H1 (cell line): ENCODE results near the gene GABRG3. TPM values are rescaled to one million over a fixed set of nuclear protein-coding genes. Genes with fewer than 3 reads are reported as not detected.

Experiments
- CTCF ChIA-PET: fragments of 300-600 bp; sonication (Branson Sonifier 250); formaldehyde crosslinking; loops from one replicate; lab custom pipeline; 2021; ENCODE audit not compliant: partially characterized antibody; lab: Charles Lee
- POLR2A ChIA-PET: fragments of 300-600 bp; sonication (Branson Sonifier 250); formaldehyde crosslinking; loops from one replicate; lab custom pipeline; 2021; ENCODE audit warnings: inconsistent platforms; ENCODE audit not compliant: partially characterized antibody; lab: Charles Lee
- DNase-seq, 2 experiments: peaks; one replicate each; pipeline versions ENCODE4 v3.0.0 to v3.0.0-alpha.2; 2010 to 2022; ENCODE audit warnings: low spot score in 2 of 2, low read depth in 1 of 2, mixed read lengths in 1 of 2
- FAIRE-seq: peaks from 2 replicates; lab custom pipeline; 2011; peaks lifted over from hg19 to GRCh38; lab: Jason Lieb, UNC
- H2AFZ ChIP-seq: 2 replicates; pipeline ENCODE4 v1.8.1; 2012; ENCODE audit warnings: low read length, inconsistent platforms
- H2AK5ac ChIP-seq: 2 replicates; pipeline ENCODE4 v1.6.1; 2013; ENCODE audit warnings: low read depth, low read length
- H2BK120ac ChIP-seq: replicated peaks from 2 replicates; pipeline ENCODE3; 2013; ENCODE audit warnings: low read depth, low read length, inconsistent platforms
- H2BK12ac ChIP-seq: 2 replicates; pipeline ENCODE4 v1.6.1; 2013; ENCODE audit warnings: low read depth, low read length
- H2BK15ac ChIP-seq: 2 replicates; pipeline ENCODE4 v1.6.1; 2013; ENCODE audit warnings: low read length
- H2BK20ac ChIP-seq: 2 replicates; pipeline ENCODE4 v1.6.1; 2013; ENCODE audit warnings: low read length
- H2BK5ac ChIP-seq: 2 replicates; pipeline ENCODE4 v1.6.1; 2013; ENCODE audit warnings: low read depth, low read length
- H3K14ac ChIP-seq: 2 replicates; pipeline ENCODE4 v1.6.1; 2013; ENCODE audit warnings: inconsistent platforms; ENCODE audit not compliant: insufficient read length
- H3K18ac ChIP-seq: 2 replicates; pipeline ENCODE4 v1.6.1; 2013; ENCODE audit warnings: low read length; ENCODE audit errors: extremely low read depth
- H3K23ac ChIP-seq: 2 replicates; pipeline ENCODE4 v1.6.1; 2013; ENCODE audit warnings: inconsistent platforms; ENCODE audit not compliant: insufficient read length
- H3K23me2 ChIP-seq: 2 replicates; pipeline ENCODE4 v1.6.1; 2013; ENCODE audit warnings: low read depth, low read length
- H3K27ac ChIP-seq: 2 replicates; pipeline ENCODE4 v1.6.1; 2011; ENCODE audit warnings: low read depth, low read length, inconsistent platforms
- H3K27me3 ChIP-seq, 4 experiments: replicated peaks in 1 of 4; 1 replicate in 1 of 4; 2 replicates in 3 of 4; pipeline versions ENCODE4 v1.6.1 to v1.8.1; 2011 to 2013; ENCODE audit warnings: low read length in 3 of 4, mild to moderate bottlenecking in 3 of 4, inconsistent platforms in 2 of 4, mixed read lengths in 2 of 4, moderate library complexity in 1 of 4; ENCODE audit not compliant: control insufficient read depth in 3 of 4, insufficient read depth in 3 of 4; ENCODE audit errors: extremely low read depth in 1 of 4
- H3K36me3 ChIP-seq, 4 experiments: 2 replicates each; pipeline versions ENCODE4 v1.6.1 to v1.8.1; 2011 to 2013; ENCODE audit warnings: mild to moderate bottlenecking in 4 of 4, low read length in 3 of 4, moderate library complexity in 2 of 4, control low read depth in 1 of 4, inconsistent platforms in 1 of 4; ENCODE audit not compliant: insufficient read depth in 4 of 4, control insufficient read depth in 2 of 4
- H3K4ac ChIP-seq: replicated peaks from 2 replicates; pipeline ENCODE3; 2013; ENCODE audit warnings: low read length, low read depth, mixed read lengths, inconsistent platforms; ENCODE audit not compliant: insufficient read length
- H3K4me1 ChIP-seq, 4 experiments: replicated peaks in 1 of 4; 1 replicate in 1 of 4; 2 replicates in 3 of 4; pipeline versions ENCODE4 v1.6.1 to v1.8.1; 2011 to 2013; ENCODE audit warnings: low read length in 3 of 4, inconsistent platforms in 2 of 4, mixed read lengths in 1 of 4; ENCODE audit not compliant: insufficient read depth in 4 of 4, control insufficient read depth in 3 of 4
- H3K4me2 ChIP-seq, 2 experiments: 2 replicates each; pipeline versions ENCODE4 v1.6.1 to v1.8.1; 2011 to 2013; ENCODE audit warnings: low read depth in 2 of 2, low read length in 2 of 2, control low read depth in 1 of 2, inconsistent platforms in 1 of 2, mild to moderate bottlenecking in 1 of 2; ENCODE audit not compliant: insufficient read depth in 1 of 2
- H3K4me3 ChIP-seq, 4 experiments: fragments of 200-600, 300-600 bp in 1 of 4; sonication (generic), shearing (Covaris generic), sonication (Bioruptor Twin) in 1 of 4; 2 replicates each; pipeline versions ENCODE4 v1.5.1 to v1.8.1; 2011 to 2016; ENCODE audit warnings: low read length in 4 of 4, low read depth in 3 of 4, control low read depth in 2 of 4, inconsistent platforms in 2 of 4, mild to moderate bottlenecking in 2 of 4, mixed read lengths in 1 of 4, moderate library complexity in 1 of 4; ENCODE audit not compliant: insufficient read depth in 2 of 4; ENCODE audit errors: extremely low read depth in 1 of 4
- H3K56ac ChIP-seq: replicated peaks from 2 replicates; pipeline ENCODE3; 2013; ENCODE audit warnings: low read depth, mild to moderate bottlenecking, mixed read lengths, low read length, inconsistent platforms; ENCODE audit not compliant: insufficient read length
- H3K79me1 ChIP-seq: 2 replicates; pipeline ENCODE4 v1.6.1; 2013; ENCODE audit warnings: low read depth, low read length, control low read depth
- H3K79me2 ChIP-seq, 2 experiments: 2 replicates each; pipeline versions ENCODE4 v1.6.1 to v1.8.1; 2012 to 2013; ENCODE audit warnings: low read length in 2 of 2, mild to moderate bottlenecking in 2 of 2, inconsistent platforms in 1 of 2; ENCODE audit not compliant: insufficient read depth in 2 of 2, control insufficient read depth in 1 of 2
- H3K9ac ChIP-seq, 4 experiments: replicated peaks in 1 of 4; 1 replicate in 1 of 4; 2 replicates in 3 of 4; pipeline versions ENCODE4 v1.6.1 to v1.8.1; 2011 to 2013; ENCODE audit warnings: low read depth in 3 of 4, low read length in 3 of 4, control low read depth in 2 of 4, mild to moderate bottlenecking in 2 of 4, moderate library complexity in 2 of 4, inconsistent platforms in 1 of 4; ENCODE audit errors: extremely low read depth in 1 of 4
- H3K9me3 ChIP-seq, 2 experiments: 2 replicates each; pipeline versions ENCODE4 v1.6.1 to v1.8.1; 2012 to 2013; ENCODE audit warnings: mild to moderate bottlenecking in 2 of 2, moderate library complexity in 2 of 2, control low read depth in 1 of 2, inconsistent platforms in 1 of 2, low read depth in 1 of 2, low read length in 1 of 2, mixed read lengths in 1 of 2; ENCODE audit not compliant: insufficient read depth in 2 of 2
- H4K20me1 ChIP-seq, 2 experiments: replicated peaks in 1 of 2; 2 replicates each; pipeline versions ENCODE3 to v1.8.1; 2011 to 2013; ENCODE audit warnings: inconsistent platforms in 2 of 2, low read length in 2 of 2, mild to moderate bottlenecking in 1 of 2; ENCODE audit not compliant: insufficient read depth in 2 of 2, control insufficient read depth in 1 of 2
- H4K5ac ChIP-seq: 2 replicates; pipeline ENCODE4 v1.6.1; 2013; ENCODE audit warnings: low read length, low read depth, mixed read lengths, inconsistent platforms; ENCODE audit not compliant: insufficient read length
- H4K8ac ChIP-seq: 2 replicates; pipeline ENCODE4 v1.8.0; 2013; ENCODE audit warnings: mild to moderate bottlenecking, moderate library complexity, low read length, inconsistent platforms; ENCODE audit not compliant: insufficient read depth; ENCODE audit errors: extremely low read depth
- H4K91ac ChIP-seq: replicated peaks from 2 replicates; pipeline ENCODE3; 2013; ENCODE audit warnings: low read length, mixed read lengths, inconsistent platforms; ENCODE audit not compliant: insufficient read length
- BRCA1 ChIP-seq: IDR thresholded peaks from 2 replicates; pipeline ENCODE4 v1.6.1; 2012; ENCODE audit warnings: low read depth, low read length, improper control_type of control experiment
- CBX5 ChIP-seq: fragments of 300-800, 300-1000 bp; sonication (generic); IDR thresholded peaks from 2 replicates; pipeline ENCODE4 v1.7.1; 2016; ENCODE audit warnings: antibody characterized with exemption, low read length, low read depth
- WGBS, 2 experiments: shearing (Covaris generic) in 1 of 2; methylation state at CpG; one replicate each; pipeline versions ENCODE4 v1.1.6 to v1.1.7; 2013 to 2015; ENCODE audit warnings: low lambda C conversion rate in 2 of 2, mixed read lengths in 2 of 2, inconsistent platforms in 1 of 2, low coverage in 1 of 2, missing lambda C conversion rate in 1 of 2; ENCODE audit not compliant: insufficient replicate concordance in 2 of 2, insufficient coverage in 1 of 2, insufficient read length in 1 of 2; ENCODE audit errors: extremely low coverage in 1 of 2, missing lambda C conversion rate in 1 of 2; 5-methylcytosine and 5-hydroxymethylcytosine counted together
- polyA plus RNA-seq, 7 experiments: library from polyadenylated mRNA; depleted of rRNA in 3 of 7; stranded (reverse) in 5 of 7; unstranded in 2 of 7; fragments of >200 nt in 5 of 7; fragments of 200-250 nt in 2 of 7; gene quantifications; 1 replicate in 5 of 7; 2 replicates in 1 of 7; 4 replicates in 1 of 7; pipeline versions ENCODE4 v1.2.1 to v1.2.3, GENCODE V29; 2011 to 2013; ENCODE audit warnings: missing spikeins in 2 of 7, mixed read lengths in 2 of 7
- total RNA-seq: library from RNA; stranded (reverse); fragmentation: NEBNext Ultra II Directional; extraction: Animal tissue kit (Norgen Biotek cat#: 25700); gene quantifications from 2 replicates; pipeline ENCODE4 v1.2.1, GENCODE V29; 2021
- TF ChIP-seq, protein P1 (sequence below): IDR thresholded peaks from 2 replicates; pipeline ENCODE4 v1.6.1; 2012; ENCODE audit warnings: inconsistent platforms
- TF ChIP-seq, protein P2 (sequence below): IDR thresholded peaks from 2 replicates; pipeline ENCODE4 v1.6.1; 2011; ENCODE audit warnings: low read length, improper control_type of control experiment

The GABRG3 gene
- total and polyA plus RNA-seq, 2 of the 8 experiments (the other 6 are each of a cell fraction or from before 2014, with no cell fraction given), result 0.17 to 0.80 TPM

DNA sequence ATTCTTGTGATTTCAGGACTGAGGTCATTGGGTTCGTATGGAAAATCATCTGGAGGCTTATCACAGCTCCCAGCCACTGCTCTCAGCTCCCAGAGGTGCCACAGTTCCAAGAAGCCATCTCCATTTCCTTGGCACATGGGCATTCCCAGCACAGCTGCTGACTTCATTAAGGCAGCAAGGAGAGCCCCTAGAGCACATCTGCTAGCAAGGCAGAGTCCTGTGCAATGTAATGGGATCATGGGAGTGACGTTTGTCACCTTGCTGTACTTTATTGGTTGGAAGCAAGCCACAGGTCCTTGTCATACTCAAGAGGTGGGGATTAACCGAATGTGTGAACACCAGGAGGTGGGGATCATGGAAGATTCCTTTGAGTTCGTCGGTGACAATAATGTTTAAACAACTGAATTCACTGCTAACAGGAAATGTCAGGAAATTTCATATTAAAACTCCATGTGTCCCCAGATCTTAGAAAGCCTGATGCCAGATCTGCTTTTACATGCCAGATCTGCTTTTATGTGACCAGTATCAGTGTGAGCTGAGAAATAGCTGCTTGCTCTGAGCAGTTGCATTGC is 148.8 kb downstream of the GABRG3 start:
- Histone ChIP-seq H3K4me2 (no peak overlapping the region), H3K9ac (no peak overlapping the region), H3K14ac (no peak overlapping the region), H2BK12ac (no peak overlapping the region), H3K18ac (no peak overlapping the region), H3K23me2 (no peaks in the 10 kb centered on the region), H3K56ac (no peak overlapping the region), H2BK20ac (no peak overlapping the region), H2BK15ac (no peak overlapping the region), H4K5ac (no peak overlapping the region), H3K4ac (no peak overlapping the region), H3K79me2 (no peaks in the 10 kb centered on the region), H3K79me1 (no peaks in the 10 kb centered on the region), H4K91ac (no peak overlapping the region), H3K27ac (no peak overlapping the region), H3K4me1 (peaks cover 0 to 2% (median 0%) of the 10 kb centered on the region in 4 experiments; a peak in 1 of 7 replicates), H2AFZ (no peak overlapping the region), H2AK5ac (no peak overlapping the region), H4K20me1 (no peaks in the 10 kb centered on the region), H3K9me3 (peaks cover 0 to 4% of the 10 kb centered on the region in 2 experiments; a peak in 2 of 4 replicates), H4K8ac (no peak overlapping the region), H3K4me3 (no peak overlapping the region), H3K27me3 (no peaks in the 10 kb centered on the region), H3K36me3 (no peaks in the 10 kb centered on the region), H2BK5ac (no peak overlapping the region), H3K23ac (no peak overlapping the region), H2BK120ac (no peak overlapping the region)
- POLR2A ChIA-PET, result no interaction called here
- CTCF ChIA-PET, result no interaction called here
- TF ChIP-seq, protein P1, sequence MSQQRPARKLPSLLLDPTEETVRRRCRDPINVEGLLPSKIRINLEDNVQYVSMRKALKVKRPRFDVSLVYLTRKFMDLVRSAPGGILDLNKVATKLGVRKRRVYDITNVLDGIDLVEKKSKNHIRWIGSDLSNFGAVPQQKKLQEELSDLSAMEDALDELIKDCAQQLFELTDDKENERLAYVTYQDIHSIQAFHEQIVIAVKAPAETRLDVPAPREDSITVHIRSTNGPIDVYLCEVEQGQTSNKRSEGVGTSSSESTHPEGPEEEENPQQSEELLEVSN, result no peak
- TF ChIP-seq BRCA1 (no peak), CBX5 (no peak)
- TF ChIP-seq, protein P2, sequence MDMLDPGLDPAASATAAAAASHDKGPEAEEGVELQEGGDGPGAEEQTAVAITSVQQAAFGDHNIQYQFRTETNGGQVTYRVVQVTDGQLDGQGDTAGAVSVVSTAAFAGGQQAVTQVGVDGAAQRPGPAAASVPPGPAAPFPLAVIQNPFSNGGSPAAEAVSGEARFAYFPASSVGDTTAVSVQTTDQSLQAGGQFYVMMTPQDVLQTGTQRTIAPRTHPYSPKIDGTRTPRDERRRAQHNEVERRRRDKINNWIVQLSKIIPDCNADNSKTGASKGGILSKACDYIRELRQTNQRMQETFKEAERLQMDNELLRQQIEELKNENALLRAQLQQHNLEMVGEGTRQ, result no peak
- no peak for DNase-seq
- 83% methylated on average over 5 of the region's 5 CpGs; no CpG with 5 or more reads in 1 of the 2 experiments for WGBS, 2 experiments
- no peak for FAIRE-seq
